GM20431 (cell line): ENCODE measurements around the gene EEFSEC.

Experiments used
- in situ Hi-C: fragments of 300-500 bp; cut with MseI, MboI; formaldehyde crosslinking; loops from one replicate; pipeline ENCODE4 v1.15.0; 2020; ENCODE audit warnings: low sequenced_read_pairs; ENCODE audit not compliant: unreplicated experiment

EEFSEC gene

DNA sequence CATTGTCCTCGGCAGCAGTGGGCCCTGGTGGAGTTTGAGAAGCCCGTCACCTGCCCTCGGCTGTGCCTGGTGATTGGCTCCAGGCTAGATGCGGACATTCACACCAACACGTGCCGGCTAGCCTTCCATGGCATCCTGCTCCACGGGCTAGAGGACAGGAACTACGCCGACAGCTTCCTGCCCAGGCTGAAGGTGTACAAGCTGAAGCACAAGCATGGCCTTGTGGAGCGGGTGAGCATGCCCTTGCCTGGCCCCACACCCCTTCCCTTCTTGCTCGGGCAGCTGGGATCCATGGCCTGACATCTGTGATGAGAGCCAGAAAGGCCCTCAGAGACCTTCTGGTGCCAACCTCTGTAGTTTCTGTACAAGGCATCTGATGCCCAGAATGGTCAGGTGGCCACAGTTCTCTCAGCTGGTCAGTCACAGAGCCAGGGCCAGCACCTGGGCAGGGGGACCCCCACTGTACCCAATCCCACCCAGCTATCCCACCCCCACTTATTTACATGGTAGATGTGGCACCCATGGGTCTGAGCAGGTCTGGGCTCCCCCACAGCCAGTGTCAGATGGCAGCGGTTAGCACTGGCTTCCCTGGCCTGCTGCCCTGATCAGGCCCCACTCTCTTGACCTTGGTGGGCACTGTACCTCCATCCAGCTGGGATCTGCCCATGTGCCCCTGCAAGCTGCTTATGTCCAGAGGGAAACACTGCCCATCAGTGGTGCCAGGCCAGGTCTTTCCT, 188.5 kb downstream of the EEFSEC start:
- in situ Hi-C loops: no loop called here

- in situ Hi-C loops: no loop called here
Observed at GRCh38 chr3:128342701-128343180, 189.5 kb downstream of the EEFSEC start.

DNA sequence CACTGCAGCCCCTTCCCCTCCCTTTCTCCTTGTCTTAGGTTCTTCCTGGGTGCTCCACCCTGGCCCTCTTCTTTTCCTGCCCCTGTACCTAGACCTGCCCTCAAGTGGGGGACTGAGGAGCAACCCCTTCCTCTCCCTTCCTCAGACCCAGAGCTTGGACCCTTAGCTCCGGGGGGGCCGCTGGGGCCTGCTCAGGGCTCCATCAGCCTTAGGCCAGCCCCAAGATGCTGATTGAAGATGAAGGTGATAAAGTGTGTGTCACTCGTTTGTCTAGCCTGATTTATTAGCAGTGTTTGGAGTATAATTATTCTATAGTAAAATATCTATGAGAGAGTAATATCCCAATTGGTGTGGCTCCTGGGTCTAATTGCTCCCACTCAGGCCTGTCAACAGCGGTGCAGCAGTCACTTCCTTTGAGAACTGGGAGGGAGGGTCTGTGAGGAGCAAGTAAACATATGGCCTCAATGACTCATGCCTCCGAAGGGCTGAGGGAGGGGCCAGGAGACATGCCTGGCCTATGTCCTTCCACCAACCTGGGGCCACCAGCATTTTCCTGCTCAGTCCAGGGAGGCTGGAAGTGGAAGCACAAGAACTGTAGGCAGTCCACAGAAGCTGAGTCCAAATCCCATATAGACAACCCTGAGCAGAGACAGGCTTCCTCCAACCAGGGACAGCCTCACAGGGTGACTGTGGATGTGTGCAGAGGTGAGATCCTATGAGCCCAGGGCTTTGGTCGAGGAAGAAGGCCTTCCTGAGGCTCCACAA, 190.2 kb downstream of the EEFSEC start:
- in situ Hi-C loops: no loop called here

DNA sequence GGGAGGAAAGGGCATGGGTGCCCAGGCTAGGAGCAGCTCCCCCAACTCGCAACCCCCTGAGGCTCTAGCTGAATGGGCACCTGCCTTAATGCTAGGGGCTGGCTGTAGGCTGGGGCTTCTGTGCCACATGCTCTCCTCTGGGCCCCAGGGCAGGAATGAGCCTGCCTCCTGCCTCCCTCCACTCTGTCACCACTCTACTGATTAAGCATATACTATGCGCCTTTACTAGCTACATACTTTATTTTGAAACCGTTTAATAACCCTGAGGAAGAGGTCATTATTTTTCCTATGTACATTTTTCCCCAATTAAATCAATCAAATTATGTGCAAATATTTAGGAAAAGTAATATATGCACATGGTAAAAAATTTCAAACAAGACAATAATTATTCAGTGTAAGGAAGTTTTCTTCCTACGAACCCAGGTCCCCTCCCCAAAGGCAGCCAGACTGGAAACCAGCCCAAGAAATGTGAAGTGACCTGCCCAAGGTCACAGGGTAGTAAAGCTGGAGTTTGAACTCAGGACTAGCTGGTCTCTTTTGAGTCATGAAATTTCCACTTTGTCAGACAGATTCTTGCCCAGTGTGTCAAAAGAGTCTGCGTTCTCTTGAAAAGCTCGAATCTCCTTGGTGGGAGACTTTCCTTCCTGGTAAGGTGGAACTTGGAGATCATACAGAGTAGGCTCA, 190.9 kb downstream of the EEFSEC start:
- in situ Hi-C loops: no loop called here

DNA sequence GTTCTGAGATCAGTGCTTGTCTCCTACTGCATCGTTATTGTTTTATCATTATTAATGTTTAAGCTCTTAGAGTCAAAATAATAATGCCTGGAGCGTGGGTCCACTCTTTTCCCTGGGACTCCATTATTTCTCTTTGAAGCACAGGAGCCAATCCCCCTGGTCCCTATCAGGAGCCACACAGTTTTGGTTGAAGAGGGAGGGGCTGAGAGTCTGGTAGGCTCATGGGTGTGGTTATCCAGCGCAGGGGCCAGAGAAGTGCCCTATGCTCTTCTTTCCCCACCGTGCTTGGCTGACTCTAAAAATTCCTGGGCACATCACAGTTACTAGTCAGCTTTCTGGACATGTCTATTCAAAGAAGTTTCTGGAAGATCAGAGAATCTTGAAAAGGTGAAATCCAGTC, 191.9 kb downstream of the EEFSEC start:
- in situ Hi-C loops: no loop called here

DNA sequence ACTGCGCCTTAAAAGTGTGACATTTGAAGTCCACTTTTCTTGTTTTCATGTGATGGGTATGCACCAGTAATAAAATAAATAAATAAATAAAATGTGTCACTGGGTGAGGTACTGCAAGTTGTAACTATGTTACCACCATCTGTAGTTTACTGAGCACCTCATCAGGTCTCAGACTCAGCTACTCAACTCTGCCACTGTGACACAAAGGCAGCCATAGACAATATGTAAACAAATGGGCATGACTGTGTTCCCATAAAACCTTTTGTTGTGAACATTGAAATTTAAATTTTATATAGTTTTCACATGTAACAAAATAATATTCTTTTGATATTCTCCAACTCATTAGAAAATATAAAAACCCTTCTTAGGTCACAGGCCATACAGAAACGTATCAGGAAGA, 193.3 kb downstream of the EEFSEC start:
- in situ Hi-C loops: no loop called here

GRCh38 chr3:128347282-128347681, 194.0 kb downstream of the EEFSEC start:
- in situ Hi-C loops: no loop called here

DNA sequence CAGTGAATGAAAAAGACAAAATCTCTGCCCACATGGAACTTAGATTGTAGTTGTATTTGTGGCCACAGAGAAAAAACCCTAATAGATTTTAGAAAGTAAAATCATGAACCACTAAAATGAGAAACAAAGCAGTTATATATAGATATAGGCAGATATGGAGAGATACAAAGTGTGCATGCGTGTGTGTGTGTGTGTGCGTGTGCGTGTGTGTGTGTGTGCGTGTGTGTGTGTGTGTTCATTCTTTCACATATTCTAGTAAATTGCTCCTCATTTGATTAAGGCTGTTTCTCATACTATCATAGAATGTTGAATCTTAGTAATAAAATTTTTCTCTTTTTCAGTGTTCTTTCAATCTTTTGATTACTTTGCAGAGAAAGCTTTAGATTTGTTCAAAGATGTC, 194.8 kb downstream of the EEFSEC start:
- in situ Hi-C loops: no loop called here

DNA sequence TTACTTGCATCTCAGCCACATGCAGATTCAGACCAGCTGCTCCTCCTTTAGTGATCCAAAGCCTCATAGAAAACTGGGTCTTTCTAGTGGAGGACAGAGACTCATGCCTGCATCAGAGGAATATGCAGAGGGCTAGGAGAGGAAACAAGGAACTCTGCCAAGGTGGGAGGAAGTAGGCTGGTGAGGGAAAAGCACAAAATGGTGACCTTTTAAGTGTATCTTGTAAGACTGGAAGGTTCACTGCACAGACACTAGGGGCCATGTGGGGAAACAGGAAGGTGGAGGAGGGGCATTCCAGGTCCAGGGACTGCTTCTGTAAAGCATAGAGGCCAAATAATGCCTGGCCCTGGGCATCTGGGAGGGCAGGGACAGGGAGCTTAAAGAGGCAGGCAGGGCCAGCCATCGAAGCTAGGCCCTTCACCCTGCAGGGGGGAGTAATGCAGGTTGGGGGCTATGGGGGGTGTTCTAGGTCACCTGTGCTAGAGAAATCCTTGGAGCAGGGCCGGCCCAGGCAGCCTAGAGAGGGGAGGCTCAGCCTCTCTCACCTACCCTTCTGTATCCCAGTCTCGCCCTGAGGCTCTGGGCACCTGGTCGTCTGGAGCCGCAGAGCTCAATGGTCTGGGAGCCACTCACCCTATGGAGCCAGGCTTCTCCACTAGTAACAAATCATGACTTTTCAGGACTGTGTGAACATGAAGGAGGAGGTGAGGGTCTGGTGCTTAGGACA, 195.7 kb downstream of the EEFSEC start:
- in situ Hi-C loops: no loop called here

DNA sequence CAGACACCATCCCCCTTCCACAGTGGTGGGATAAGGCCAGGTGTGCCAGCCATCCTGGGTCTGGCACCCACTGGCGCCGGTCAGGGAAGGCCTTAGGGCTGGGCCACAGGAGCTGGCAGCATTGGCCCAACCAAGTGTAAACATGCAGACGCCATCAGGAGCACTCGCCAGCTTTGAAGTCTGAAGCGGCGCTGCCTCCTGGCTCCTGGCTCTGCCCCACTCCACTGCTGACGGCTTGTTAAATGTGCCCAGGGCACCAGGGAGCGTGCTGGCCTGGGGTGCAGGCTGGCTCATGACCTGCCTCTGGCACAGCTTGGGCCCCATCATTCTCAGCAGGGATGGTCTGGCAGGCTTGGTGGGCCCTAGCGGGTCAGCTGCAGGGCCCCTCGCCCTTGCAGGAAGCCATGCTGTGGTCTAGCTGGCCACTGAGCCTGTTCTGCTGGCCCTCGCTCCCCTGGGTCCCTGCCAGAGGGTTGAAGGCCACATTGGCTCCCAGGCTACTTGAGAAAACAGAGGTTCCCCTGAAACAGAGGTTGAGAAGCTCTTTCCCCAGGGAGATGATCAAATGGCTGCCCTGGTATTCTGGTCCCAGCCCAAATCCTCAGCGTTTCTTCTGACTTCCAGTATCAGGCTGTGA, 196.8 kb downstream of the EEFSEC start:
- in situ Hi-C loops: no loop called here

DNA sequence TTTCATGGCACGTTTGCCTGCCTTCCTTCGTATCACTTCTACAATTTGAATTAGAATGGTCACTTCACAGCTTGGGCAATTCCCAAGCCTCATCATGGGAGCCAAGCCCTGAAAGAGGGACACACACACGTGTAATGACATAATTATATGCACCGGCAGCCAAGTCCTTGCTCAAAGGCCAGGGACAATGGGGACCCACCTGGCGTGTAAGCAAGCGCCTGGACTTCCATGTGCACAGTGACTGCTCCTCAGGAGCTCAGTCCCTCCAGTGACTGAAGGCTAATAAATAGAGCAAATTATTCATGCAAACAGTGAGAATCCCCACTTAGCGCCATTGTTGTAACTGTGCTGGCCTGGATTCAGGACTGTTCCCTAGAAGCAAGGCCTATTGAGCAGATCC, 198.3 kb downstream of the EEFSEC start:
- in situ Hi-C loops: no loop called here

GRCh38 chr3:128352326-128352725, 199.0 kb downstream of the EEFSEC start:
- in situ Hi-C loops: no loop called here

- in situ Hi-C loops: no loop called here
Observed at GRCh38 chr3:128353361-128353965, 200.2 kb downstream of the EEFSEC start.

DNA sequence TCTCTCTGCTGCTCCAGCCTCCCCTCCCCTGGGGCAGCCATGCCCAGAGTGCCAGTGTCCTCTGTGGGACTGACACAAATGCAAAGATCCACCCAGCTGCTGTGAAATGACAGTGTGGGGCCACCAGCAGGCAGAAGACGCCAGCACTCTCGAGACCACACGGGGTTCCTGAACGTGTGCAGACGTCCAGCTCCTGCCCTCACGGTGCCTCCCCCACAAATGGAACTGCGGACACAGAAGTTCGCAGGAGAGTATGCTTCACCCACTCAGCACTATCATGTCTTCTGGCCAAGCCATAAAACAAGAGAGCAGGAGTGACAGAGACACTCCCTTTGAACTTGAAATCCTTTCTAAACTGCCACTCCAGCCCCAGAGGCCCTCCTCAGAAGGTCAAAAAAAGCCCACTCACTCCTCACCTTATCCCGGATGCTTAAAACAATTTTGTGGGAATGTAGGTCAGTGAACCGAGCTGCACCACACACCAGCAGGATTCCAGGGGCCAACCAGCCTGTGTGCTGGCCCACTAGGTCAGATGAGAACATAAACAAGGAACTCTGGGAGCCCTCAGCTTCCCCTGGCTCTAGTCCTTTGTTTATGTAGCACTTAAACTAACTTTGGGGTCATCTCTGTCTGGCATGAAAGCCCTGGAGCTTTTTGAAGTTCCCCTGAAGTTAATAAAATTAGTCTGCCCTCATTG, 200.9 kb downstream of the EEFSEC start:
- in situ Hi-C loops: no loop called here

GRCh38 chr3:128354788-128355542, 201.7 kb downstream of the EEFSEC start:
- in situ Hi-C loops: no loop called here

DNA sequence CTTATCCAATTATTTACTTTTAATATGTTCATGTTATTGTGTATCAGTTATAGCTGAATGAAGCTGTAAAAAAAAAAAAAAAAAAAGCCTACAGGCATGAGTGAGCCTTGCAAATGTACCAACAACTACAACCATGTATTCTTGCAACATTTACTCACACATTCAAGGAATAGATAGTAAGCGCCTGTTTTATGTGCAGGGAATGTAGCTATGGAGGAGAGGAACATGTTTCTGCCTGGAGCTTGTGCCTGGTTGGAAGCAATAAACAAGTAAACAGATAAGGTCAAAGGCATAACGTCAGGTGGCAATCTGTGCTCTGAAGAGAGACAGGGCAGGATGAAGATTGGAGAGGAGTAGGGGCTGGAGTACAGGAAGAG, 202.2 kb downstream of the EEFSEC start:
- in situ Hi-C loops: no loop called here

GRCh38 chr3:128356822-128357221, 203.5 kb downstream of the EEFSEC start:
- in situ Hi-C loops: no loop called here

GRCh38 chr3:128357538-128357937, 204.3 kb downstream of the EEFSEC start:
- in situ Hi-C loops: no loop called here
